Caco-2 (cell line): ENCODE measurements around the gene AGTRAP. TPM values are rescaled to one million over a fixed set of nuclear protein-coding genes. Genes with fewer than 3 reads are reported as not detected.

Experiments used
- Bru-seq: library from RNA; stranded (reverse); fragments of 400-500 nt; gene quantifications from one replicate; lab custom pipeline; 2021; lab: Mats Ljungman, UMichigan
- BruChase-seq, 2 experiments: library from RNA; stranded (reverse); fragments of 400-500 nt; gene quantifications; one replicate each; lab custom pipeline; 2021; lab: Mats Ljungman, UMichigan
- BruUV-seq: library from RNA; stranded (reverse); fragments of 400-500 nt; replicated peaks from 2 replicates; lab custom pipeline; 2021; lab: Mats Ljungman, UMichigan
- CTCF ChIA-PET: fragments of 300-600 bp; sonication (Branson Sonifier 250); formaldehyde crosslinking; loops from one replicate; lab custom pipeline; 2022; ENCODE audit warnings: antibody characterized with exemption; lab: Charles Lee
- POLR2A ChIA-PET: fragments of 300-600 bp; sonication (Branson Sonifier 250); formaldehyde crosslinking; loops from one replicate; lab custom pipeline; 2022; ENCODE audit warnings: antibody characterized with exemption; lab: Charles Lee
- DNase-seq, 2 experiments: peaks; one replicate each; pipeline versions ENCODE4 v3.0.0 to v3.0.0-alpha.2; 2020 to 2022
- H3K27me3 ChIP-seq: replicated peaks from 2 replicates; pipeline ENCODE4 v1.6.0; 2011; ENCODE audit warnings: low read length; ENCODE audit not compliant: control insufficient read depth, insufficient read depth
- H3K36me3 ChIP-seq: 2 replicates; pipeline ENCODE4 v1.5.1; 2011; ENCODE audit warnings: low read length; ENCODE audit not compliant: control insufficient read depth, insufficient read depth
- H3K4me1 ChIP-seq: fragments of 250-450 bp; sonication (Bioruptor Pico); 2 replicates; pipeline ENCODE4 v1.5.1; 2020; ENCODE audit warnings: mild to moderate bottlenecking
- H3K4me3 ChIP-seq: 2 replicates; pipeline ENCODE4 v1.5.1; 2011; ENCODE audit warnings: low read depth, mild to moderate bottlenecking, control low read depth, low read length
- H3K9me3 ChIP-seq: fragments of 250-450 bp; sonication (Bioruptor Pico); 2 replicates; pipeline ENCODE4 v1.5.1; 2020; ENCODE audit warnings: mild to moderate bottlenecking, moderate library complexity
- H3K27ac Mint-ChIP-seq: one replicate; pipeline ENCODE4 v1.8.0; 2022; ENCODE audit warnings: mixed read lengths; ENCODE audit not compliant: unreplicated experiment
- H3K27me3 Mint-ChIP-seq: one replicate; pipeline ENCODE4 v1.8.0; 2022; ENCODE audit warnings: mixed read lengths; ENCODE audit not compliant: insufficient read depth, unreplicated experiment
- H3K36me3 Mint-ChIP-seq: one replicate; pipeline ENCODE4 v1.8.0; 2022; ENCODE audit warnings: mild to moderate bottlenecking, mixed read lengths; ENCODE audit not compliant: insufficient read depth, unreplicated experiment
- H3K4me1 Mint-ChIP-seq: one replicate; pipeline ENCODE4 v1.8.0; 2022; ENCODE audit warnings: low read depth, mixed read lengths; ENCODE audit not compliant: unreplicated experiment
- H3K4me3 Mint-ChIP-seq: one replicate; pipeline ENCODE4 v1.8.0; 2022; ENCODE audit warnings: mild to moderate bottlenecking, moderate library complexity, mixed read lengths; ENCODE audit not compliant: unreplicated experiment
- H3K9me3 Mint-ChIP-seq: one replicate; pipeline ENCODE4 v1.8.0; 2022; ENCODE audit warnings: mixed read lengths; ENCODE audit not compliant: unreplicated experiment
- intact Hi-C: fragments of 100-400 bp; cut with micrococcal nuclease; formaldehyde crosslinking; loops from one replicate; pipeline ENCODE4 v1.10.0; 2022; ENCODE audit not compliant: unreplicated experiment
- long read RNA-seq: library from polyadenylated mRNA; stranded (forward); transcript quantifications from one replicate; pipeline ENCODE4 v2.0.0, GENCODE V29; 2022
- total RNA-seq: library from RNA; stranded (reverse); gene quantifications from 2 replicates; pipeline ENCODE4 v1.2.3, GENCODE V29; 2022
- TF ChIP-seq, protein P1 (sequence below), 2 experiments: fragments of 200-600 bp in 1 of 2; IDR thresholded peaks; 1 replicate in 1 of 2; 2 replicates in 1 of 2; pipeline versions ENCODE4 v1.5.1 to v1.8.0; 2011 to 2022; ENCODE audit warnings: antibody characterized with exemption in 1 of 2, control low read depth in 1 of 2, inconsistent platforms in 1 of 2, low read depth in 1 of 2, low read length in 1 of 2, mild to moderate bottlenecking in 1 of 2, moderate library complexity in 1 of 2; ENCODE audit not compliant: insufficient read depth in 1 of 2, severe bottlenecking in 1 of 2, unreplicated experiment in 1 of 2

AGTRAP gene, protein sequence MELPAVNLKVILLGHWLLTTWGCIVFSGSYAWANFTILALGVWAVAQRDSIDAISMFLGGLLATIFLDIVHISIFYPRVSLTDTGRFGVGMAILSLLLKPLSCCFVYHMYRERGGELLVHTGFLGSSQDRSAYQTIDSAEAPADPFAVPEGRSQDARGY
- total RNA-seq (44.2 and 44.4 TPM in 2 replicates), Bru-seq, nascent RNA (percentile 56 among the genes with signal in this experiment), BruChase-seq, experiment 1, labeled RNA remaining after a 2-hour chase (percentile 56 among the genes with signal in this experiment), BruChase-seq, experiment 2, labeled RNA remaining after a 6-hour chase (percentile 56 among the genes with signal in this experiment)
- long read RNA-seq, transcript AGTRAP-201 (5 exons, 1,107 nt): major isoform, 76 of 112 reads
- long read RNA-seq, transcript AGTRAP-203 (5 exons, 1,100 nt): minor isoform, 23 of 112 reads
- long read RNA-seq, partial matches to known transcripts: 1 of 112 reads
- long read RNA-seq, other reads (novel, unspliced or antisense): 8 of 112 reads

DNA sequence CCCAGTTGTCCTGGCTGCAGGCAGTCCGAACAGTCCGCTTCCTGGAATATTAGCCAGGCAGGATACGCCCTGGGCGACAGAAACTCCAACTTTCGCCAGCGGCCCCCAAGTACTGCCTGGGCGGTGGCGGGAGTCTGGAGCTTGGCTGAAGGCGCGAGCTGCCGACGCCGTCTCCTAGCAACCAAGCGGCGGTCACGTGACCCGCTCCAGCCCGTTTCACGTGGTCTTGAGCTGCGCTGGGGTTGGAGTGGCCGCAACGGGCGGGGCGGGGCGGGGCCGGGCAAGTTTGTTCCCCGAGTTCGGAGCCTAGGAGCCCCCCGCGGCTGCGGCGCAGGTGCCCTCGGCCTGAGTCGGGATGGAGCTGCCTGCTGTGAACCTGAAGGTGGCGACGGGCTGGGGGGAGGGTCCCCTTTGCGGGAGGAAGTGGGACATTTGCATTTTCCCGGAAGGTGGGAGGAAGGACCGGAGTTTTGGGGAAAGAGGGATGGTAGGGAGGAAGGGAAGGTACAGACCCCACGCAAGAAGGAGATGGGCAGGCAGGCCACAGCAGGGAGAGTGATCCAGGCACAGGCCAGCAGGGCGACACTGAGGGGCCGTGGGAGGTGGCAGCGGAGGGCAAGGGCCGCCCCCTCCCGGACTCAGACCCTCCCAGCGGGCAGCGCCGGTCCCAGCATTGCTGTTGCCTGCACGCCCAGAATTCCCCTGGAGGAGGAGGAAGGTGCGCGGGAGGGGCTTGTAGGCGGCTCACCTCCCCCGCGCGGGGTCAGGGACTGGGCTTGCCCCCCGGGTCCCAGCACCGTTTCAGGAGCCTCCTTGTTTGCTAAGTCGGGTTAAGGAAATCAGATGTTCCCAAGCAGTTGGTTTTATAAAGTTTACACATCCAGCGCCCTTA, at the start of gene AGTRAP:
AGTRAP (plus strand) TSS at position 283 of the 892 bp plus-strand sequence; CDS start at position 356, 73 bp downstream.
- Mint-ChIP-seq H3K9me3 (no peaks in the 10 kb centered on the region), H3K4me1 (no peaks in the 10 kb centered on the region), H3K36me3 (peaks cover 8% of the 10 kb centered on the region), H3K27me3 (no peaks in the 10 kb centered on the region), H3K27ac (peak within 1 kb of the TSS; percentile 83), H3K4me3 (peak within 1 kb of the TSS; percentile 96)
- CTCF ChIA-PET: interaction anchor here (0.7 to 2.0 kb wide), 6 partner anchors 13 to 82 kb away, joined by 3 to 7 read pairs (median 4); partner anchors contain the start of genes FBXO2 and FBXO6
- Histone ChIP-seq H3K9me3 (no peaks in the 10 kb centered on the region), H3K4me1 (peaks cover 6% of the 10 kb centered on the region), H3K36me3 (no peaks in the 10 kb centered on the region), H3K27me3 (no peaks in the 10 kb centered on the region), H3K4me3 (peak within 1 kb of the TSS; percentile 83)
- intact Hi-C loops: loop anchor here (10.0 kb wide), 1 partner anchor 69 kb away; the partner anchor contains the start of genes CLCN6 and MTHFR
- TSS peak; percentile 41 for BruUV-seq
- peak; percentile 92 to 93 for DNase-seq
- POLR2A ChIA-PET: interaction anchor here (0.9 to 1.9 kb wide), 3 partner anchors 51 to 244 kb away, joined by 3 to 13 read pairs (median 3); partner anchors contain the start of gene MFN2
- TF ChIP-seq, protein P1, sequence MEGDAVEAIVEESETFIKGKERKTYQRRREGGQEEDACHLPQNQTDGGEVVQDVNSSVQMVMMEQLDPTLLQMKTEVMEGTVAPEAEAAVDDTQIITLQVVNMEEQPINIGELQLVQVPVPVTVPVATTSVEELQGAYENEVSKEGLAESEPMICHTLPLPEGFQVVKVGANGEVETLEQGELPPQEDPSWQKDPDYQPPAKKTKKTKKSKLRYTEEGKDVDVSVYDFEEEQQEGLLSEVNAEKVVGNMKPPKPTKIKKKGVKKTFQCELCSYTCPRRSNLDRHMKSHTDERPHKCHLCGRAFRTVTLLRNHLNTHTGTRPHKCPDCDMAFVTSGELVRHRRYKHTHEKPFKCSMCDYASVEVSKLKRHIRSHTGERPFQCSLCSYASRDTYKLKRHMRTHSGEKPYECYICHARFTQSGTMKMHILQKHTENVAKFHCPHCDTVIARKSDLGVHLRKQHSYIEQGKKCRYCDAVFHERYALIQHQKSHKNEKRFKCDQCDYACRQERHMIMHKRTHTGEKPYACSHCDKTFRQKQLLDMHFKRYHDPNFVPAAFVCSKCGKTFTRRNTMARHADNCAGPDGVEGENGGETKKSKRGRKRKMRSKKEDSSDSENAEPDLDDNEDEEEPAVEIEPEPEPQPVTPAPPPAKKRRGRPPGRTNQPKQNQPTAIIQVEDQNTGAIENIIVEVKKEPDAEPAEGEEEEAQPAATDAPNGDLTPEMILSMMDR (IDR thresholded peaks at IDR 0.05; ENCODE audit: insufficient read depth in 1 of 2, low read depth in 1 of 2, low read length in 1 of 2, severe bottlenecking in 1 of 2, unreplicated experiment in 1 of 2): peak in 1 of 2 experiments; percentile 25

DNA sequence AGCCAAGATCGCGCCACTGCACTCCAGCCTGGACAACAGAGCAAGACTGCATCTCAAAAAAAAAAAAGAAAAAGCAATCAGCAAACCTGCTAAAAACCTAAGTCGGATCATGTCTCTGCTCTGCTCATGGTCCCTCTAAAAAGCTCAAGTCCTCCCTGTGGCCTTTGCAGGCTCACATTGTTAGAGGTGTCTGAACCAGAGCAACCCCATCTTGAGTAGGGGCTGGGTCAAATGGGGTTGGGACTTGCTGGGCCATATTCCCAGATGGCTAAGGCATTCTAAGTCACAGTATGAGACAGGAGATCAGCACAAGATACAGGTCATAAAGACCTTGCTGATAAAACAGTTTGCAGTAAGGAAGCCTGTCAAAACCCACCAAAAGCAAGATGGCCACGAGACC, 47.4 kb upstream of the AGTRAP start:
- no peaks in the 10 kb centered on the region; the same call in 1 of the 2 replicates for H3K27me3 ChIP-seq
- no TSS peak for BruUV-seq
- no peak overlapping the region for H3K4me3 Mint-ChIP-seq

More for the DNA sequence above, 47.4 kb upstream of the AGTRAP start:
- peaks cover 20% of the 10 kb centered on the region for H3K27me3 Mint-ChIP-seq
- no peaks in the 10 kb centered on the region for H3K36me3 ChIP-seq
- H3K4me1 Mint-ChIP-seq: peaks cover 13% of the 10 kb centered on the region
- intact Hi-C loops: no loop called here
- TF ChIP-seq, protein P1 (IDR thresholded peaks at IDR 0.05; ENCODE audit: insufficient read depth in 1 of 2, low read depth in 1 of 2, low read length in 1 of 2, severe bottlenecking in 1 of 2, unreplicated experiment in 1 of 2): no peak
- CTCF ChIA-PET: no interaction called here
- no peak overlapping the region for H3K27ac Mint-ChIP-seq
- H3K4me3 ChIP-seq: no peak overlapping the region
- H3K9me3 Mint-ChIP-seq: no peaks in the 10 kb centered on the region
- no peaks in the 10 kb centered on the region for H3K36me3 Mint-ChIP-seq
- POLR2A ChIA-PET: no interaction called here
- no peaks in the 10 kb centered on the region for H3K9me3 ChIP-seq
- H3K4me1 ChIP-seq: peaks cover 8% of the 10 kb centered on the region; the same call in 1 of the 2 replicates
- no peak for DNase-seq
